Measurements from ENCODE around the gene NFATC2. TPM values are rescaled to one million over a fixed set of nuclear protein-coding genes. Genes with fewer than 3 reads are reported as not detected.

NFATC2 gene
- total RNA-seq, 1 experiment from 2014 or later = 0.61 TPM

GRCh38 chr20:51419231-51419630 lies 123.3 kb downstream of the NFATC2 start:
- no peak overlapping the region for H2BK120ac ChIP-seq (ENCODE audit: low read depth, low read length, poor library complexity, severe bottlenecking)
- no peaks in the 10 kb centered on the region for H3K79me1 ChIP-seq (ENCODE audit: insufficient read depth, low read depth, low read length, poor library complexity, severe bottlenecking)
- no peak overlapping the region for H2BK12ac ChIP-seq (ENCODE audit: insufficient read length, low read depth, low read length)
- no peaks in the 10 kb centered on the region for H3K9me3 ChIP-seq (ENCODE audit: control insufficient read depth, low read depth, low read length)
- H3K27me3 ChIP-seq (ENCODE audit: insufficient read depth, low read length) = no peaks in the 10 kb centered on the region
- no peak overlapping the region for H3T11ph ChIP-seq (ENCODE audit: low read length)
- no peak overlapping the region for H2BK5ac ChIP-seq (ENCODE audit: insufficient read length, low read length)
- no peaks in the 10 kb centered on the region for H3K36me3 Mint-ChIP-seq (ENCODE audit: insufficient read depth in 1 of 3, low read depth in 3 of 3)
- no peak overlapping the region for H3K27ac ChIP-seq (ENCODE audit: insufficient read length, low read depth, low read length)
- H3K79me2 ChIP-seq (ENCODE audit: insufficient read depth, low read length) = no peaks in the 10 kb centered on the region
- H2BK20ac ChIP-seq (ENCODE audit: low read depth, low read length, poor library complexity, severe bottlenecking) = no peak overlapping the region
- peaks cover 22% of the 10 kb centered on the region for H3K27me3 Mint-ChIP-seq (ENCODE audit: low read depth)
- no peak overlapping the region for H3K56ac ChIP-seq (ENCODE audit: insufficient read length, low read depth, low read length)
- no peak overlapping the region for H2AFZ ChIP-seq (ENCODE audit: low read length)
- H3K9ac ChIP-seq (ENCODE audit: extremely low read depth, insufficient read length, low read length) = no peak overlapping the region
- no peaks in the 10 kb centered on the region for H3K23me2 ChIP-seq (ENCODE audit: insufficient read length, low read depth, low read length, poor library complexity, severe bottlenecking)
- H3K18ac ChIP-seq (ENCODE audit: insufficient read length, low read depth, low read length) = no peak overlapping the region
- peaks cover 17 to 24% of the 10 kb centered on the region in 2 experiments for H3K4me1 Mint-ChIP-seq
- no peak overlapping the region for H2AK5ac ChIP-seq (ENCODE audit: insufficient read length, low read length)
- no peak for TF ChIP-seq CTCF (conservative IDR thresholded peaks at IDR 0.05)
- no peak overlapping the region for H3K4me2 ChIP-seq (ENCODE audit: insufficient read depth, insufficient read length, low read length)
- no peak overlapping the region for H3K23ac ChIP-seq (ENCODE audit: insufficient read length, low read depth, low read length)
- no peak overlapping the region for H2BK15ac ChIP-seq (ENCODE audit: low read depth, low read length)
- H3K27ac Mint-ChIP-seq = no peak overlapping the region; a peak in 1 of 7 replicates
- H4K20me1 ChIP-seq (ENCODE audit: control insufficient read depth, insufficient read depth, insufficient read length) = no peaks in the 10 kb centered on the region
- no peak overlapping the region for H4K91ac ChIP-seq (ENCODE audit: insufficient read length, low read depth, low read length)
- no peaks in the 10 kb centered on the region for H3K9me3 Mint-ChIP-seq
- no peak overlapping the region for H3K14ac ChIP-seq (ENCODE audit: insufficient read depth, low read length)
- no peak overlapping the region for H4K5ac ChIP-seq (ENCODE audit: insufficient read length, low read depth, low read length)
- no peak overlapping the region for H3K4me3 Mint-ChIP-seq
- WGBS (ENCODE audit: extremely low coverage, insufficient read length, low lambda C conversion rate) = no CpG with 5 or more reads among the region's 2 CpGs
- no peak overlapping the region for H4K8ac ChIP-seq (replicated peaks; ENCODE audit: insufficient read length, low read depth, low read length)
- peaks cover 3% of the 10 kb centered on the region for H3K4me1 ChIP-seq (ENCODE audit: insufficient read depth, low read length)
- H3K4ac ChIP-seq (ENCODE audit: low read depth, low read length) = no peak overlapping the region
- DNase-seq = no peak
